ENCODE data around the gene GRIN2A. TPM values are rescaled to one million over a fixed set of nuclear protein-coding genes. Genes with fewer than 3 reads are reported as not detected.

GRIN2A gene
- total and polyA plus RNA-seq, 2 of the 8 experiments (the other 6 are each of a cell fraction or from before 2014, with no cell fraction given) = 0.18 to 1.8 TPM

DNA sequence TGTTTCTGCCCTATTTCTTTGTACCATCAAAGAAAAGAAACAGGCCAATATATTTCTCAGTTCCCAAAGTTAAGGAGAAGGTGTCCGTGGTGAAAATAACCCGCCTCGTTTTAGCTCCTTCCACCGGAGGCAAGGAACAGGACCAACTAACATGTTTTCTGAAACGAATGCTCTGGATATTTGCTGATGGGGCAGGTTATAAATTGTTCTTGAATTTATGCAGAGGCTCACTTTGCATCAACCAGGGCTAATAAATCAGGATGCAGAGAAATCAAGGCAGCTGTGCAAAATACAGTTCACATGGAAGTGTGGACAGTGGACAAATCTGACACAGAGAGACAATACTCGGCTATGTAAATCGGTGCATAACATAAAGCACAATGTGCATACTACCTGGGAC is 189.8 kb downstream of the GRIN2A start:
- no peak overlapping the region for H3K56ac ChIP-seq (replicated peaks; ENCODE audit: insufficient read length, low read depth, low read length)
- no peaks in the 10 kb centered on the region for H3K36me3 ChIP-seq (ENCODE audit: control insufficient read depth in 2 of 4, insufficient read depth in 4 of 4, low read length in 3 of 4)
- H3K9ac ChIP-seq (replicated peaks in 1 of 4; ENCODE audit: extremely low read depth in 1 of 4, low read depth in 3 of 4, low read length in 3 of 4) = no peak overlapping the region
- no peak overlapping the region for H4K5ac ChIP-seq (ENCODE audit: insufficient read length, low read depth, low read length)
- no peak overlapping the region for H4K8ac ChIP-seq (ENCODE audit: extremely low read depth, insufficient read depth, low read length)
- H3K4me3 ChIP-seq (ENCODE audit: extremely low read depth in 1 of 4, insufficient read depth in 2 of 4, low read depth in 3 of 4, low read length in 4 of 4) = no peak overlapping the region
- H2BK5ac ChIP-seq (ENCODE audit: low read depth, low read length) = no peak overlapping the region
- no peaks in the 10 kb centered on the region for H3K79me1 ChIP-seq (ENCODE audit: low read depth, low read length)
- ChIA-PET POLR2A (ENCODE audit: partially characterized antibody) (no interaction called here), CTCF (ENCODE audit: partially characterized antibody) (no interaction called here)
- no peaks in the 10 kb centered on the region for H3K79me2 ChIP-seq (ENCODE audit: control insufficient read depth in 1 of 2, insufficient read depth in 2 of 2, low read length in 2 of 2)
- H3K4me1 ChIP-seq (replicated peaks in 1 of 4; ENCODE audit: control insufficient read depth in 3 of 4, insufficient read depth in 4 of 4, low read length in 3 of 4) = peaks cover 0 to 4% (median 0%) of the 10 kb centered on the region in 4 experiments; a peak in 1 of 7 replicates
- H3K23ac ChIP-seq (ENCODE audit: insufficient read length) = no peak overlapping the region
- H2BK120ac ChIP-seq (replicated peaks; ENCODE audit: low read depth, low read length) = no peak overlapping the region
- no peak overlapping the region for H2AK5ac ChIP-seq (ENCODE audit: low read depth, low read length)
- no peak overlapping the region for H2AFZ ChIP-seq (ENCODE audit: low read length)
- no peak overlapping the region for H3K4me2 ChIP-seq (ENCODE audit: insufficient read depth in 1 of 2, low read depth in 2 of 2, low read length in 2 of 2)
- FAIRE-seq (no peak), DNase-seq (ENCODE audit: low read depth in 1 of 2, low spot score in 2 of 2) (no peak)
- H3K27ac ChIP-seq (ENCODE audit: low read depth, low read length) = no peak overlapping the region
- H3K27me3 ChIP-seq (replicated peaks in 1 of 4; ENCODE audit: control insufficient read depth in 3 of 4, extremely low read depth in 1 of 4, insufficient read depth in 3 of 4, low read length in 3 of 4) = no peaks in the 10 kb centered on the region
- H3K23me2 ChIP-seq (ENCODE audit: low read depth, low read length) = no peaks in the 10 kb centered on the region
- H3K14ac ChIP-seq (ENCODE audit: insufficient read length) = no peak overlapping the region
- 88% methylated on average over 7 of the region's 7 CpGs; no CpG with 5 or more reads in 1 of the 2 experiments for WGBS, 2 experiments (ENCODE audit: extremely low coverage in 1 of 2, insufficient coverage in 1 of 2, insufficient read length in 1 of 2, insufficient replicate concordance in 2 of 2, low coverage in 1 of 2, low lambda C conversion rate in 2 of 2, missing lambda C conversion rate in 1 of 2)
- H3K4ac ChIP-seq (replicated peaks; ENCODE audit: insufficient read length, low read depth, low read length) = no peak overlapping the region
- 0 out of 4 replicates have a peak, but pooled peaks cover 0 to 3% of the 10 kb centered on the region in 2 experiments for H3K9me3 ChIP-seq (ENCODE audit: insufficient read depth in 2 of 2, low read depth in 1 of 2, low read length in 1 of 2)
- no peak overlapping the region for H2BK15ac ChIP-seq (ENCODE audit: low read length)
- no peak overlapping the region for H4K91ac ChIP-seq (replicated peaks; ENCODE audit: insufficient read length, low read length)
- H4K20me1 ChIP-seq (replicated peaks in 1 of 2; ENCODE audit: control insufficient read depth in 1 of 2, insufficient read depth in 2 of 2, low read length in 2 of 2) = no peaks in the 10 kb centered on the region
- H2BK12ac ChIP-seq (ENCODE audit: low read depth, low read length) = no peak overlapping the region
- H3K18ac ChIP-seq (ENCODE audit: extremely low read depth, low read length) = no peak overlapping the region
- H2BK20ac ChIP-seq (ENCODE audit: low read length) = no peak overlapping the region
- TF ChIP-seq, protein P1, sequence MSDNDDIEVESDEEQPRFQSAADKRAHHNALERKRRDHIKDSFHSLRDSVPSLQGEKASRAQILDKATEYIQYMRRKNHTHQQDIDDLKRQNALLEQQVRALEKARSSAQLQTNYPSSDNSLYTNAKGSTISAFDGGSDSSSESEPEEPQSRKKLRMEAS (IDR thresholded peaks at IDR 0.05) = no peak
- TF ChIP-seq TAF1 (IDR thresholded peaks at IDR 0.05; ENCODE audit: low read depth, low read length) (no peak), RBBP5 (IDR thresholded peaks at IDR 0.05; ENCODE audit: borderline replicate concordance, low read depth, low read length) (no peak), TAF7 (optimal IDR thresholded peaks at IDR 0.05; ENCODE audit: borderline replicate concordance, low read depth, low read length) (no peak), EZH2 (IDR thresholded peaks at IDR 0.05; ENCODE audit: low read depth, low read length, severe bottlenecking) (no peak), CTBP2 (IDR thresholded peaks at IDR 0.05; ENCODE audit: borderline replicate concordance, insufficient read depth, insufficient read length, low read length) (no peak), CREB1 (IDR thresholded peaks at IDR 0.05) (no peak), NRF1 (IDR thresholded peaks at IDR 0.05; ENCODE audit: low read depth, low read length) (no peak), SP4 (IDR thresholded peaks at IDR 0.05; ENCODE audit: low read length) (no peak), POLR2AphosphoS5 (IDR thresholded peaks at IDR 0.05; ENCODE audit: low read depth, low read length) (no peak), TCF12 (IDR thresholded peaks at IDR 0.05; ENCODE audit: low read depth, low read length) (no peak), SP2 (IDR thresholded peaks at IDR 0.05; ENCODE audit: low read length) (no peak)
- TF ChIP-seq, protein P2, sequence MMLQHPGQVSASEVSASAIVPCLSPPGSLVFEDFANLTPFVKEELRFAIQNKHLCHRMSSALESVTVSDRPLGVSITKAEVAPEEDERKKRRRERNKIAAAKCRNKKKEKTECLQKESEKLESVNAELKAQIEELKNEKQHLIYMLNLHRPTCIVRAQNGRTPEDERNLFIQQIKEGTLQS (IDR thresholded peaks at IDR 0.05; ENCODE audit: insufficient read depth, low read depth, low read length) = no peak
